ENCODE results near the gene ADARB2.

Gene ADARB2

DNA sequence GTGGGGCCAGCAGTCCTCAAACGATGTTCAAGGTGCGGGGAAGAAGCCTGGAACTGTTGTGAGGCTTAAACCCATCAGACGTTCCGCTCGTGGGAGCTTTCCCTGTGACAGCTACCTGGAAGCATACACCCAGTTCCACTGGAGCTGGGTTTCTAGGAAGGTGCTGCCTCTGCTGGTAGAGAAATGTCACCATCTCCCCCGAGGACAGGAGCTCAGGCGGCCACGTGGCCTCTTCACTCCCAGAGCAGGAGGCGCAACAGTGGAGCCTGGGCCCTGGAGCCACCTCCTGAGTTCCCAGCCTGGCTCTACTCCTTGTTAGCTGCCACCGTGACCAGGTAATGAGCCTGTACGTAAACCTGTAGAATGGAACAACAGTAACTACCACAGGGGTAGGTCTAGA lies 156.1 kb downstream of the ADARB2 start:
- DNase-seq, result no peak

DNA sequence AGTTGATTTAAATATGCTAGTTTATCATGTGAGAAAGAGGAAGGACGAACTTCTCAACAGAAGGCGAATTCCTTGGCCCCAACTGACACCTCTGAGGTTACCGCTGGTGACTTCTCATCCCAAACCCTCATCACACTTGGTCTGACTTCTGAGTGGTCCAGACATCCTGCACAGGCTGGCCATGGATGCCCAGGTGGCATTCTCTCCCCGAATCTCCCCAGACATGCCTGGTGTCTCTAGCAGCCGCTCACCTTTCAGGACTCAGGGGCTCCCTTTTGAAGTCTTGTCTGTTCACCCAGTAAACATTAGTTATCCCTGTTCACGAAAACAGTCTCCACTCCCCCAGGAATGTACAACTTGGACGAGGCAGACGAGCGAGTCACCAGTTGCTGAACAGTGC lies 157.7 kb downstream of the ADARB2 start:
- DNase-seq, result no peak

DNA sequence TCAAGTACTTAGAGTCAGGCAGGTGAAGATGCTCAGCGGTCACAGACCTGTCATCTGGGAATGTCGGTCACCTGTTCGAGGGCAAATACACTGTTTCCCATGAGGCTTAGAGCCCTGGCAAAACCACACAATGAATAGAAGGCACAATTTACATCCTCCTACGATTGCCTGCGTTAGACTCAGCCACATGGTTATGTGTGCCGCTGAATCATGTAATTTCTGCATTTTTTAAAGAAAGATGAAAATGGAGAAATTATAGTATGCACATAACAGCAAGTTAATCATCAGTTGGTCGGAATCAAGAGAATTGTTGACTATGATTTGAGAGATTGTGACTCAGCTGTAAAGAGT lies 158.2 kb downstream of the ADARB2 start:
- DNase-seq, result no peak

DNA sequence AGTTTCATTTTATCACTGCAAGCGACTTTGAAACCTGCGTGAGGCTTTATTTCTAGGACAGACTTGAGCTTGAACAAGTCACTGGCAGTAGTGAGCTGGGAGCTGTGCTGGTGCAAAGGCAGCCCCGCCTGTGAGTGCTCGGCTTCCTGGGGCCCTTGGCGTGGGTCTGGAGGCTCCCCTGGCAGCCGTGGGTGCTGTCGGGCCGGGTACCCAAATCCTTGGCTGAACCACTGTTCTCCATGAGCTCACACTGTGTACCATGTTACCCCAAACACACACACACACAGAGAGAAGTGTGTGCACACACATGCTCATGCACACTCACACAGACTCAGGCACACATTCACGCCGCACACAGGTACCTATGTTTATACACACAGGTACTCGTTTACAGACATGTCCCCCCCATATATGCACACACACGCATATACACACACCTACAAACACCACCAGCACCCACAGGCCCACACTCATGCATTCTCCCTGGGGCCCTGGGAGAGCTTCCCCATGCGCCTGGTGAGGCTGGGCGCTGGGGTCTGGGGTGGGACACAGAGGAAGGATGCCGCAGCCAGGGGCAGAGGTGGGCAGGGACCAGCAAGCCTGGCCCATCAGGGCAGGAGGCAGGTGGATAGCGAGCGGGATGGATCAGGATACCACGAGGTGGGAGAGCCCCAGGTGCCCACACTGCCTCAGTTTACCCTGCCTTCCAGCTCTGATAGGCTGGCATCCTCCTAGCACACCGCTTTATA lies 158.8 kb downstream of the ADARB2 start:
- DNase-seq, result no peak

DNA sequence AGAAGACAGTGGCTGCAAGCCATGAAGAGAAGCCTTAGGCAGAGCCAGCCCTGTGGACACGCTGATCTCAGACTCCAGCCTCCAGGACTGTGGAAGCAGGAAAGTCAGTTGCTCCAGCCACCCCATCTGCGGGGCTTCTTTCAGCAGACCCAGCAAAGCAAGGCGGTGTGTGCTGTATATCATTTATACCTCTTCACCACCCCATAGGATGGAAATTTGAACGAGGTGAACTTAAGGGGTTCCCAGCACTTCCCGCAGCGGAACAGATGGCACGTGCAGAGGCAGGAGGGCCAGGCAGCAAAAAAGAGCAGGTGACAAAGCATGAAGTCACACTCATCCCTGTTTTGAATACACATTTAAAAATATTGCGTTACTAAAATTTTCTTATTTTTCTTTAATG lies 159.4 kb downstream of the ADARB2 start:
- DNase-seq, result no peak

DNA sequence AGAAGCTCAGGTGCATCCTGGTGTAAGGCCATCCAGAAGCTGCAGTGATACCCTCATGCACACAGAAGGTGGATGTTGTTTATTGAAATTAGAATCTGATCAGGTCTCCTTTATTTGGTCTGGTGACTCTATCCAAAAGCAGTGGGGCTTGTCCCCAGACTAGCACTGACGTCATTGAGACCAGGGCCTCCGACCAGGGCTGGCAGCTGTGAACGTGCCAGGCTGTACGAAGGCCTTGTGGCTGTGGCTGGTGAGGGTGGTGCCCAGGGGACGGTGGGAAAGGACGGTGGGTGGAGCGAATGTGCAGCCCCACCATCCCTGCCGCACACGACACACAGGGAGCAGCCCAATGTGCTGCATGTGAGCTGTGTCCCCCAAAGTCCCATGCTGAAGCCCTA lies 160.0 kb downstream of the ADARB2 start:
- no peak for DNase-seq

DNA sequence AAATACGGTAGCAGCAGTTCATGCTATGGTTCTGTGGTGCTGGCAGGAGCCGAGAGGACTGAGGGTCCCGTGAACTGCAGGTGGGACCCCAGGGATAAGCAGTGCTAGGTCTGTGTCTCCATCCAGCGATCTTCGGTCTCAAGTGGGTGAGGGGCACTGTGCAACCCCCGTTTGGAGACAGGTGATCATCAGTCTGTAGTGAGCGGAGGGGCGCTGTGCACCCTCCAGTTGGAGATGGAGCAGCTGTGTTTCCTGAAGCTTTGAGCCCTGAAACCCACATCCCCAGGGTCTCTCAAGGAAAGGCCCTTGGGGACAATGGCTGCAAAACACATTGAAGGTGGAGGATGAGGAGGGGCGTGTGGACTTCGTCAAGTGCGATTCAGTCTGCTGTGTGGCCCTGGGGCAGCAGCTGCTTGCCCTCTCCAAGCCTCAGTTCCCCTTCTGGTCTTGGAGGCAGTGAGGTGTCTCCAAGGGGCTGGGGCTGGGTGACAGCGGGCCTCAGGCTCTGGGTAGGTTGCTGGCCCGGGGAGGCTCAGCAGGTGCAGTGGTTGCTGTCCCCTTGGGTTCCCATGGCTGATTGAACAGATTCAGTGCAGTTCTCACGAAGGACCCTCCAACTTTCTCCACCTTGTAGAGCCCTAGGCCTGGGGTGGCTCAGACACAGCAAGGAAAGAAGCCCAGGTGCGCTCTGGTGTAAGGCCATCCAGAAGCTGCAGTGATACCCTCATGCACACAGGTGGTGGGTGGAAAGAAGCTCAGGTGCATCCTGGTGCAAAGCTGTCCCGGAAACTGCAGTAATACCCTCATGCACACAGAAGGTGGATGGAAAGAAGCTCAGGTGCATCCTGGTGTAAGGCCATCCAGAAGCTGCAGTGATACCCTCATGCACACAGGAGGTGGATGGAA lies 160.6 kb downstream of the ADARB2 start:
- DNase-seq, result no peak

DNA sequence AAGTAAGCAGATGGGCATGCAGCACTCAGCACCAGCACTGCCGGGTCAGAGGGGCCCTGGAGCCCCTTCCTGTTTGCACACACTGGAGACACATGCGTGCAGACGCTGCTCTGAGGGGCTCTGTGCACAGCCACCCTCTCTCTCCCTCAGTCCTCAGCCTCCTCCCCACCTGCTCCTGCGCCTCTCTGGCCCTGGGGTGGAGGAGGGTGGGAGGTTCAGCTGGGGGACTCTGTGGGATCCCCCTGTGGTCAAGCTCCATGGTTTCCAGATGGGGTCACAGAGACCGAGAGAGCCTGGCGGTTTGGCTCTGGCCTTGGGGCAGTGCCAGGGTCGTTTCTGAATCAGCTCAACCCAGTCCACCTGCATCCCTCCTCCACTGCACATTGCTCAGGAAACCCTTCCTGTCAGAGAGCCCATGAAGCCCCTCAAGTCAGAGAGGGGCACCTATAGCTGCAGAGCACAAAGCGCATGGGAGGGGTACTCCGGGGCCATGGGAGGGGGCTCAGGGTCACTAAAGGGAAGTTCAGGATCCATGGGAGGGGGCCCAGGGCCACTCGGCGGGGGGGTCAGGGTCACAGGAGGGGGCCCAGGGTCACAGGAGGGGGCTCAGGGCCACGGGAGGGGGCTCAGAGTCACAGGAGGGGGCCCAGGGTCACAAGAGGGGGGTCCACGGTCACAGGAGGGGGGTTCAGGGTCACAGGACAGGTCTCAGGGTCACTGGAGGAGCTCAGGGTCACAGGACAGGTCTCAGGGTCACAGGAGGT lies 161.7 kb downstream of the ADARB2 start:
- no peak for DNase-seq

DNA sequence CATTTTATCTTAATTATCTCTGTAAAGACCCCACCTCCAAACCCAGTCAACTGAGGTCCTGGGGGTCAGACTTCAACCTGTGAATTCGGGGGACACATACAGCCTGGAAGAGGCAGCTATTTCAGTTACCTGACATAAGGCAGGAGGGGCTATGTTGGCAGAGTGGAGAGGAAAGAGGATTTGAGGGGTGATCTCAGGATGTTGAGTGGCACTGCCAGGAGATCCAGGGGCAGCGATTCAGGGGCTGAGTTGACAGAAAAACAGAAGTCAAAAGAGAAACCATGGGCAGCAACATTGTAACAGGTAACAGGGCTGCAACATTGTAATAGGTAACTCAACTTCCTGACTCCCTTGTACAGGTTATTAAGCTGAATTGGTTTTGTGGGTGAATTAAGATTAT lies 162.6 kb downstream of the ADARB2 start:
- no peak for DNase-seq

DNA sequence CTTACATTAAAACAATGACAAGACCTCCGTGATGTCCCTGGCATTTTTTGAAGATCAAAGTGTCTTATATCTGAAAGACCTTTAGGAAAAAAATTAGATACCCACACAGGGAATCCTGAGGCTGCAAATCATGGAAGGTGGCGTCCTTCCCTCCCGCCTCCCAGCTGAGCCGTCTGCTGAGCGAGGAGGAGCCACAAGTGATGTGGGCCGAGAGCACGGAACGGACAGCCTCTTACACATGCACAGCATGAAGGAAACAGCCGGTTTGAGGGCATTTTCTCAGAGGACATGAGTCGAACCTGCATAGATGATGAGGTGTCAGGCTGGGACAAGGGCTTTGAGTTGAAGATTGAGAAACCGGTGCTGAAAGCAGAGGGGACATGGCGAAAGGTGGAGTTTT lies 163.3 kb downstream of the ADARB2 start:
- DNase-seq, result no peak

DNA sequence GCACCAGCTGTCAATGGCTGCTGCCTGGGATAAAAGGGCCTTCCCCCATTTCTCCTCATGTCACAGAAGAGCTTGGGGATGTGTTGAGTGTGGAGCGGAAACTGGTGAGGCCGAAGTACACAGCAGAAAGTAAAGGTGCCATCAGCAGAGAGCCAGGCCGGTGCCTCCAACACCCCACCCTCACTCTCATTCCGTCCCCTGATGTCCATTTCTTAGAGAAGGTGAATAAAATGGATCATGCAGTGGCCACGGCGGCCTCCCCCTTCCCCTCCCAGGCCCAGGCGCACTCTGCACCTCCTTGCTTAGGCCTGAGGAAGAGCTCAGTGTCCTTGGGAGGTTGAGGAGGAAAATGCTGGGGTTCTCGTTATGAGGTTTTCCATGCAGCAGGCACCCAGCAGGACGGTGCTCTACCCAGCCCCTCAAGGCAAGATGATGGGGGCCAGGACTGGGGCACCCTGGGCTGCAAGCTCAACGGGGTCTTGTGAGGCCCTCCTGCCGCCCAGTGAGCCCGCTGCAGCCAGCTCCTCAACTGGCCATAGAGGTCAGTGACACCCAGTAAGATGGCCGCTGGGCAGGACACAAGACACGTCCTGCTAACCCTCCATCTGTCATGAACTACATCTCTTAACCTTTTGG lies 163.9 kb downstream of the ADARB2 start:
- no peak for DNase-seq

DNA sequence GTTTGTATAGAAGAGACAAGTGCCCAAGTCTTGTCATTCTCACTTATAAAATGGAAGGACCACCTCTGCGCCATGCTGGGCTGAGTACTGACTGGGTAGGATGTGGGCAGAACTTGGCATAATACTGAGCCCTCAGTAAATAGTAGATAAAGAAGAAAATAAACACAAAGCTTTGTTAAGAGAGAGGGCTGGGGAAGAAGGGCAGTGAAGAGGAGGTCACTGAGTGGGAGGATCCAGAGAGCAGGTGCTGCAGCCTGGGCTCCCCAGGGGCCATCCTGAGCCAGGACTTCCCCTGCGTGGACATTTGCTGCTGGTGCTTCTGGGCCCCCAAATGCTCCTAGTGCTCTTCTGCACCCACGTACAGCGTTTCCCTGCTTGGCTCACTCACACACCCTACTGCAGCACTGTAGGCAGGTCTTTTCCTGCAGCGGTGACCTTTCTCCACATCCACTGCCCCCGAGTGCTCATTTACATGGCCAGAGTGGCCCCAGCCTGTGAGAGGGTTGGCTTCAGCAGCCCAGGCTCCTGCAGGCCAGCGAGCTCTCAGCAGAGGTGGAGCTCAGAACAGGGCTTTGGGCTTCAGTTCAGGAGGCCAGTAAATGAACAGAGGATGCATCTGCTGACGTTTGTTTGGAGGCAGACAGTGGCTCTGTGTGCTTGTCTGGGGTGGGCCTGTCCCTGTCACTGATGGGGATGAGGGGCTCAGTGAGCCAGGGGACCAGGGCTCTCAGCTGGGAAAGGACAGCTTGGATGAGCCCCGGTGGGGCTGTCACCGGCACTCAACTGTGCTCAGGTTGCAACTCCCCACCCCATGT lies 164.6 kb downstream of the ADARB2 start:
- DNase-seq, result no peak

DNA sequence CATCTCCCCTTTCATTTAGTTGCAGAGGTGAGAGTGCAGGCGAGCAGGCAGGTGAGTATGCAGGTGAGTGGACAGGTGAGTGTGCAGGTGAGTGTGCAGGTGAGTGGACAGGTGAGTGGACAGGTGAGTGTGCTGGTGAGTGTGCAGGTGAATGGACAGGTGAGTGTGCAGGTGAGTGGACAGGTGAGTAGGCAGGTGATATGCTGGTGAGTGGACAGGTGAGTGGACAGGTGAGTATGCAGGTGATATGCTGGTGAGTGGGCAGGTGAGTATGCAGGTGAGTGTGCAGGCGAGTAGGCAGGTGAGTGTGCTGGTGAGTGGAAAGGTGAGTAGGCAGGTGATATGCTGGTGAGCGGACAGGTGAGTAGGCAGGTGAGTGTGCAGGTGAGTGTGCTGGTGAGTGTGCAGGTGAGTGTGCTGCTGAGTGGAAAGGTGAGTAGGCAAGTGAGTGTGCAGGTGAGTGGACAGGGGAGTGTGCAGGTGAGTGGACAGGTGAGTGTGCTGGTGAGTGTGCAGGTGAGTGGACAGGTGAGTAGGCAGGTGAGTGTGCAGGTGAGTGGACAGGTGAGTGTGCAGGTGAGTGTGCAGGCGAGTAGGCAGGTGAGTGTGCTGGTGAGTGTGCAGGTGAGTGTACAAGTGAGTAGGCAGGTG lies 165.6 kb downstream of the ADARB2 start:
- no peak for DNase-seq

DNA sequence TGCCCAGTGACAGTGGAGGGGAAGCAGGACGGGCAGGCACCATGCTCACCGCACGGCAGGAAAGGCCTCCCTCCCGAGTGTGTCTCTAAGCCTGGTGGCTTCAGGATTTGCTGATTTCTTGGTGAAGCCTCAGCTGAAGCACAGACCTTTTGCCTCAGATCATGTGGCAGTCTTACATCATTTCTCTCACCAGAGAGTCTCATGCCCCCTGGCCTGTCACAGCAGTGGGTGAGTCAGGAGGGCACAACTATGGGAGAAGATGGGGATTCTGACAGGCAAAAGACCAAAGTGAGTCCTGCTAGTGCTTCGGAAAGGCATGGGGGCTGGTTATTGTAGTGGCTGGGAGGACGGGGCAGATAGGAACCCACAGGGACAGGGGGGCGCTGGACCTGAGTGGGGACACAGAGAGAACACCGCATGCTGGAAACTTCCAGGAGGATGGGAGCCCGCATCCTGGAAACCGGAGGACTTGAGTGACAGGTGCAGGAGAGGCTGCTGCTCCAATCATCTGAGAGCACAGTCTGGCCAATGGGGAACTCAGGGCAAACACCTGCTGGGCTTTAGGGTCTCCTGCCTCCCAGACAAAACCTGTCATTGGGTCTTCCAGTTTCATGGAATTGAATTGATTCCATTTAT lies 166.8 kb downstream of the ADARB2 start:
- DNase-seq, result no peak

DNA sequence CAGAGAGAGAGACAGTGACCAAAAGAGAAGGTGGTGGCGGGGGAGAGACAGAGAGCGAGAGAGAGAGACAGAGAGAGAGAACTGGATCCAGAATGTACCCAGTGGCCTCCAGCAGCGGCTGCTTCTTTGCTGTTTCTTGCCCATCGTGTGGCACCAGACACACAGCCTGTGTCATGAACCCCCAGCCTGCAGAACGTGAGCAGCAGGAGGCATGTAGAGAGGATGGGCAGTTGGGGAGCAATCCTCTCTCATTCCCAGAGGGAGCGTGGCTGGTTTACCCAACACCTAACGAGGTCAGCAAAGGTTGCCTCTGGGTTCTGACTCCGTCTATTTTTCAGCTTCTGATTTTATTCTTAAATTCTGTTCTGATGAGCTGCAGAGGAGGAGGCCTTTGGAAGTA lies 168.1 kb downstream of the ADARB2 start:
- DNase-seq, result no peak

DNA sequence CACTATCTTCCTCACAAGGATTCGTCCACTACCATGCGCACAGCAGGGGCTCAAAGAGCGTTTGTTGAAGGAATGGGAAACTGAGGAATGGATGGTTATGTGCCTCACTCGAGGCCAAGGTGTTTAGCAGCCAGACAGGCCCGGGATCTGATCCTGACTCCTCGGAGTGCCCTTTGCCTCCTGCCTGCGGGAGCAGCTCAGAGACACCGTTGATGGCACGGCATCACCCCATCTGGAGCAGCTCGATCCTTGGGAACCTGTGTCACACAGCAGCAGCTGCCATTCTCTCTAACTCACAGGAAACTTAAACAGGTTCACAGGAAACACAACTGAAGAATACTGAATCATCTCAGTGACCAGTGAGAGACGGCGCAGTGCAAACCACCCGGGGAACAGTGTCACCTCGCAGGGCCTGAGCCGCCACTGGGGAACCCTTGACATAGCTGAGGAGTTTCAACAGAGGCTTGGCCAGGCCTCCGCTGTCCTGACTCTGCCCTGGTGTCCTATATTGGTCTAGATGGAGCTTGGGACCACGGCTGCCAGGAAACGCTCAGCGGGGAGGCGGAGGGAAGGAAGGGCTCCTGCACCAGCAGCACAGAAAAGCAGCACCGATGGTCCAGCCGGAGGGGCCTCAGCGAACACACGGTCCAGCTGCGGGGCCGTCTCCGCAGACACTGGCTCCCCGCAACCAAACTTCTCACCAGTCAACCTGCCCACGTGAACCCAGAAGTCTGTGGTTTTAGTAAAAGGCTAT lies 169.4 kb downstream of the ADARB2 start:
- DNase-seq, result no peak

DNA sequence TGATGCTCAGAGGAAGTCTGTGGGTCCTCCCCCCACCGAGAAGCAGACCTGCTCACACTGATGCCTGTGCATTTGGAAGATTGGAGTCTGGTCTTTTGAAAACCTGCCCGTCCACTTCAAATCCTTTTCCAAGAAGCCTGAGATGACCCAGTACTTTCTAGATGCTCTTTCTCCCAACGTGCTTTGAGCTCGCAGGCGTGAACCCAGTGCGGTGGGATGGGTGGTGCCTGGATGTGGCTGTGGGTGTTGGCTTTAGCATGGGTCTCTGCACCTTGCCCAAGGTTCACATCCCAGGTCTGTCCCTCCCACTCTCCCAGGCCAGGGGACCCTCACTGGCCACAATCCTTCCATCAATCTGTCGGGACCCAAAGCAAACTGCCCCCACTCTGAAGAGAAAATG lies 170.2 kb downstream of the ADARB2 start:
- DNase-seq, result no peak

DNA sequence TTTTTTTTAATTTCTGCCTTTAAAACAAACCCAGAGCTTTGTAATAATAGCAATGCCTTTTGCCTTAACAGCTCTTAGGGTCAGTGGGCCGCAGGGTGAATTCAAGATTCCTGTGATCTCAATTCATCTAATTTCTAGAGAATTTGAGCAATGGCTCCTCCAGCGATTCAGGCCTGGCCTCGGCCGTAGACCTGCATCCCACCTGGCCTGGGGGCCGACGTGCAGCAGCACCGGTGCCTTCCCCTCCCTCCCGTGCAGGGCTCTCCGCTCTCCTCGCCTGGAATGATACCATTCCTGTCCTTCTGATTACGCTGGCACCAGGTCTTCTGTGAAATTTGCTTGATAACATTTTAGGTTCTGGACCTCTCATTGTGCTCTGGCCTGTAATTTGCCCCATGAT lies 172.5 kb downstream of the ADARB2 start:
- no peak for DNase-seq

DNA sequence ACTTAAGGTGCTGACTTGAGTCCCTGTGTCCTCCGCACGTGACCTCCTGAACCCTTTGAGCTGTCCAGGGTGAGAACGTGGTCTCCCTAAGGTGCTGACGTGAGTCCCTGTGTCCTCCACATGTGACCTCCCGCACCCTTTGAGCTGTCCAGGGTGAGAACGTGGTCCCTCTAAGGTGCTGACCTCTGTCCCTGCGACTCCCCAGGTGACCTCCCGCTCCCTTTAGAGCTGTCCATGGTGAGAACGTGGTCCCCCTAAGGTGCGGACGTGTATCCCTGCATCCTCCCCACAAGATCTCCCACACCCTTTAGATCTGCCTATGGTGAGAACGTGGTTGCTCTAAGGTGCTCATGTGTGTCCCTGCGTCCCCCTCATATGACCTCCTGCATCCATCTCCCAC lies 174.3 kb downstream of the ADARB2 start:
- DNase-seq, result no peak

DNA sequence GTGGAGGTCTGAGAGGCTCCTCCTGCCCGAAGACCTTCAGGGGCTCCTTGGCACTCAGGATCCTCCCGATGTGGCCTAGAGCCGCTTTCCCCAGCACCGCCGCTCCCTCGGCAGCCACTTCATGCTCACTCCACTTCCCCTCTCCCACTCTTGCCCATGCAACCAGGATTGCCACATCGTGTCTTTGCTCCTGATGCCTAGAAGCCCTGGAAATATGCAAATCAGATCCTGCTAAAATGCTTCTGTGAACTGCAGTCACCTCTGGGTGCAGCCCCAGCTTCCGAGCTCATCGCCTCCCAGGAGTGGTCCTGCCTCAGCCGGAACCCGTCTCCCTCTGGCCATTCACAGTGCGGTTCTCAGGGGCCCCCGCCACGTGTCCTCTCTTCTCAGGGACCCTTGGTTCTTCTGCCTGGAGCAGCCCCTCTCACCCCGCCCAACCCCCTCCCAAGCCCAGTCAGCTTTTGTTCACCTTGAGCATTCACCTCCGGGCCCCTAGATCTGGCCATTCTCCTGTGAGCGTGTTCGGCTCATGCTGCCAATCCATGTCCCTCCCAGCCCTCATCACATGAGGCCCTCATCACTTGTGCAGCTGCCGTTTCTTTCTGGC lies 175.5 kb downstream of the ADARB2 start:
- no peak for DNase-seq
